H1 (cell line): ENCODE measurements around the gene PLCB4. TPM values are rescaled to one million over a fixed set of nuclear protein-coding genes. Genes with fewer than 3 reads are reported as not detected.

Experiments
- CTCF ChIA-PET: fragments of 300-600 bp; sonication (Branson Sonifier 250); formaldehyde crosslinking; loops from one replicate; lab custom pipeline; 2021; ENCODE audit not compliant: partially characterized antibody; lab: Charles Lee
- POLR2A ChIA-PET: fragments of 300-600 bp; sonication (Branson Sonifier 250); formaldehyde crosslinking; loops from one replicate; lab custom pipeline; 2021; ENCODE audit warnings: inconsistent platforms; ENCODE audit not compliant: partially characterized antibody; lab: Charles Lee
- DNase-seq, 2 experiments: peaks; one replicate each; pipeline versions ENCODE4 v3.0.0 to v3.0.0-alpha.2; 2010 to 2022; ENCODE audit warnings: low spot score in 2 of 2, low read depth in 1 of 2, mixed read lengths in 1 of 2
- FAIRE-seq: peaks from 2 replicates; lab custom pipeline; 2011; peaks lifted over from hg19 to GRCh38; lab: Jason Lieb, UNC
- H2AFZ ChIP-seq: 2 replicates; pipeline ENCODE4 v1.8.1; 2012; ENCODE audit warnings: low read length, inconsistent platforms
- H2AK5ac ChIP-seq: 2 replicates; pipeline ENCODE4 v1.6.1; 2013; ENCODE audit warnings: low read depth, low read length
- H2BK120ac ChIP-seq: replicated peaks from 2 replicates; pipeline ENCODE3; 2013; ENCODE audit warnings: low read depth, low read length, inconsistent platforms
- H2BK12ac ChIP-seq: 2 replicates; pipeline ENCODE4 v1.6.1; 2013; ENCODE audit warnings: low read depth, low read length
- H2BK15ac ChIP-seq: 2 replicates; pipeline ENCODE4 v1.6.1; 2013; ENCODE audit warnings: low read length
- H2BK20ac ChIP-seq: 2 replicates; pipeline ENCODE4 v1.6.1; 2013; ENCODE audit warnings: low read length
- H2BK5ac ChIP-seq: 2 replicates; pipeline ENCODE4 v1.6.1; 2013; ENCODE audit warnings: low read depth, low read length
- H3K14ac ChIP-seq: 2 replicates; pipeline ENCODE4 v1.6.1; 2013; ENCODE audit warnings: inconsistent platforms; ENCODE audit not compliant: insufficient read length
- H3K18ac ChIP-seq: 2 replicates; pipeline ENCODE4 v1.6.1; 2013; ENCODE audit warnings: low read length; ENCODE audit errors: extremely low read depth
- H3K23ac ChIP-seq: 2 replicates; pipeline ENCODE4 v1.6.1; 2013; ENCODE audit warnings: inconsistent platforms; ENCODE audit not compliant: insufficient read length
- H3K23me2 ChIP-seq: 2 replicates; pipeline ENCODE4 v1.6.1; 2013; ENCODE audit warnings: low read depth, low read length
- H3K27ac ChIP-seq: 2 replicates; pipeline ENCODE4 v1.6.1; 2011; ENCODE audit warnings: low read depth, low read length, inconsistent platforms
- H3K27me3 ChIP-seq, 4 experiments: replicated peaks in 1 of 4; 1 replicate in 1 of 4; 2 replicates in 3 of 4; pipeline versions ENCODE4 v1.6.1 to v1.8.1; 2011 to 2013; ENCODE audit warnings: low read length in 3 of 4, mild to moderate bottlenecking in 3 of 4, inconsistent platforms in 2 of 4, mixed read lengths in 2 of 4, moderate library complexity in 1 of 4; ENCODE audit not compliant: control insufficient read depth in 3 of 4, insufficient read depth in 3 of 4; ENCODE audit errors: extremely low read depth in 1 of 4
- H3K36me3 ChIP-seq, 4 experiments: 2 replicates each; pipeline versions ENCODE4 v1.6.1 to v1.8.1; 2011 to 2013; ENCODE audit warnings: mild to moderate bottlenecking in 4 of 4, low read length in 3 of 4, moderate library complexity in 2 of 4, control low read depth in 1 of 4, inconsistent platforms in 1 of 4; ENCODE audit not compliant: insufficient read depth in 4 of 4, control insufficient read depth in 2 of 4
- H3K4ac ChIP-seq: replicated peaks from 2 replicates; pipeline ENCODE3; 2013; ENCODE audit warnings: low read length, low read depth, mixed read lengths, inconsistent platforms; ENCODE audit not compliant: insufficient read length
- H3K4me1 ChIP-seq, 4 experiments: replicated peaks in 1 of 4; 1 replicate in 1 of 4; 2 replicates in 3 of 4; pipeline versions ENCODE4 v1.6.1 to v1.8.1; 2011 to 2013; ENCODE audit warnings: low read length in 3 of 4, inconsistent platforms in 2 of 4, mixed read lengths in 1 of 4; ENCODE audit not compliant: insufficient read depth in 4 of 4, control insufficient read depth in 3 of 4
- H3K4me2 ChIP-seq, 2 experiments: 2 replicates each; pipeline versions ENCODE4 v1.6.1 to v1.8.1; 2011 to 2013; ENCODE audit warnings: low read depth in 2 of 2, low read length in 2 of 2, control low read depth in 1 of 2, inconsistent platforms in 1 of 2, mild to moderate bottlenecking in 1 of 2; ENCODE audit not compliant: insufficient read depth in 1 of 2
- H3K4me3 ChIP-seq, 4 experiments: fragments of 200-600, 300-600 bp in 1 of 4; sonication (generic), shearing (Covaris generic), sonication (Bioruptor Twin) in 1 of 4; 2 replicates each; pipeline versions ENCODE4 v1.5.1 to v1.8.1; 2011 to 2016; ENCODE audit warnings: low read length in 4 of 4, low read depth in 3 of 4, control low read depth in 2 of 4, inconsistent platforms in 2 of 4, mild to moderate bottlenecking in 2 of 4, mixed read lengths in 1 of 4, moderate library complexity in 1 of 4; ENCODE audit not compliant: insufficient read depth in 2 of 4; ENCODE audit errors: extremely low read depth in 1 of 4
- H3K56ac ChIP-seq: replicated peaks from 2 replicates; pipeline ENCODE3; 2013; ENCODE audit warnings: low read depth, mild to moderate bottlenecking, mixed read lengths, low read length, inconsistent platforms; ENCODE audit not compliant: insufficient read length
- H3K79me1 ChIP-seq: 2 replicates; pipeline ENCODE4 v1.6.1; 2013; ENCODE audit warnings: low read depth, low read length, control low read depth
- H3K79me2 ChIP-seq, 2 experiments: 2 replicates each; pipeline versions ENCODE4 v1.6.1 to v1.8.1; 2012 to 2013; ENCODE audit warnings: low read length in 2 of 2, mild to moderate bottlenecking in 2 of 2, inconsistent platforms in 1 of 2; ENCODE audit not compliant: insufficient read depth in 2 of 2, control insufficient read depth in 1 of 2
- H3K9ac ChIP-seq, 4 experiments: replicated peaks in 1 of 4; 1 replicate in 1 of 4; 2 replicates in 3 of 4; pipeline versions ENCODE4 v1.6.1 to v1.8.1; 2011 to 2013; ENCODE audit warnings: low read depth in 3 of 4, low read length in 3 of 4, control low read depth in 2 of 4, mild to moderate bottlenecking in 2 of 4, moderate library complexity in 2 of 4, inconsistent platforms in 1 of 4; ENCODE audit errors: extremely low read depth in 1 of 4
- H3K9me3 ChIP-seq, 2 experiments: 2 replicates each; pipeline versions ENCODE4 v1.6.1 to v1.8.1; 2012 to 2013; ENCODE audit warnings: mild to moderate bottlenecking in 2 of 2, moderate library complexity in 2 of 2, control low read depth in 1 of 2, inconsistent platforms in 1 of 2, low read depth in 1 of 2, low read length in 1 of 2, mixed read lengths in 1 of 2; ENCODE audit not compliant: insufficient read depth in 2 of 2
- H4K20me1 ChIP-seq, 2 experiments: replicated peaks in 1 of 2; 2 replicates each; pipeline versions ENCODE3 to v1.8.1; 2011 to 2013; ENCODE audit warnings: inconsistent platforms in 2 of 2, low read length in 2 of 2, mild to moderate bottlenecking in 1 of 2; ENCODE audit not compliant: insufficient read depth in 2 of 2, control insufficient read depth in 1 of 2
- H4K5ac ChIP-seq: 2 replicates; pipeline ENCODE4 v1.6.1; 2013; ENCODE audit warnings: low read length, low read depth, mixed read lengths, inconsistent platforms; ENCODE audit not compliant: insufficient read length
- H4K8ac ChIP-seq: 2 replicates; pipeline ENCODE4 v1.8.0; 2013; ENCODE audit warnings: mild to moderate bottlenecking, moderate library complexity, low read length, inconsistent platforms; ENCODE audit not compliant: insufficient read depth; ENCODE audit errors: extremely low read depth
- H4K91ac ChIP-seq: replicated peaks from 2 replicates; pipeline ENCODE3; 2013; ENCODE audit warnings: low read length, mixed read lengths, inconsistent platforms; ENCODE audit not compliant: insufficient read length
- CHD1 ChIP-seq: IDR thresholded peaks from 2 replicates; pipeline ENCODE4 v1.6.1; 2012; ENCODE audit warnings: low read depth, low read length, improper control_type of control experiment
- CREB1 ChIP-seq: IDR thresholded peaks from 2 replicates; pipeline ENCODE4 v1.6.1; 2012; ENCODE audit warnings: inconsistent platforms
- GTF2F1 ChIP-seq: IDR thresholded peaks from 2 replicates; pipeline ENCODE4 v1.6.1; 2012; ENCODE audit warnings: low read depth, low read length, improper control_type of control experiment, borderline replicate concordance
- NRF1 ChIP-seq: IDR thresholded peaks from 2 replicates; pipeline ENCODE4 v1.6.1; 2011; ENCODE audit warnings: mild to moderate bottlenecking, low read depth, low read length, improper control_type of control experiment
- SRF ChIP-seq: IDR thresholded peaks from 2 replicates; pipeline ENCODE4 v1.6.1; 2011; ENCODE audit warnings: mild to moderate bottlenecking, low read depth, low read length, moderate library complexity
- TAF1 ChIP-seq: IDR thresholded peaks from 2 replicates; pipeline ENCODE4 v1.6.1; 2011; ENCODE audit warnings: mild to moderate bottlenecking, low read depth, low read length
- TBP ChIP-seq: IDR thresholded peaks from 2 replicates; pipeline ENCODE4 v1.6.1; 2011; ENCODE audit warnings: low read depth, low read length, improper control_type of control experiment
- WGBS, 2 experiments: shearing (Covaris generic) in 1 of 2; methylation state at CpG; one replicate each; pipeline versions ENCODE4 v1.1.6 to v1.1.7; 2013 to 2015; ENCODE audit warnings: low lambda C conversion rate in 2 of 2, mixed read lengths in 2 of 2, inconsistent platforms in 1 of 2, low coverage in 1 of 2, missing lambda C conversion rate in 1 of 2; ENCODE audit not compliant: insufficient replicate concordance in 2 of 2, insufficient coverage in 1 of 2, insufficient read length in 1 of 2; ENCODE audit errors: extremely low coverage in 1 of 2, missing lambda C conversion rate in 1 of 2; 5-methylcytosine and 5-hydroxymethylcytosine counted together
- polyA plus RNA-seq, 7 experiments: library from polyadenylated mRNA; depleted of rRNA in 3 of 7; stranded (reverse) in 5 of 7; unstranded in 2 of 7; fragments of >200 nt in 5 of 7; fragments of 200-250 nt in 2 of 7; gene quantifications; 1 replicate in 5 of 7; 2 replicates in 1 of 7; 4 replicates in 1 of 7; pipeline versions ENCODE4 v1.2.1 to v1.2.3, GENCODE V29; 2011 to 2013; ENCODE audit warnings: missing spikeins in 2 of 7, mixed read lengths in 2 of 7
- total RNA-seq: library from RNA; stranded (reverse); fragmentation: NEBNext Ultra II Directional; extraction: Animal tissue kit (Norgen Biotek cat#: 25700); gene quantifications from 2 replicates; pipeline ENCODE4 v1.2.1, GENCODE V29; 2021

PLCB4 gene
- total and polyA plus RNA-seq, 2 of the 8 experiments (the other 6 are each of a cell fraction or from before 2014, with no cell fraction given) = 3.2 to 14.1 TPM

GRCh38 chr20:9093218-9093957 is 24.5 kb downstream of the PLCB4 start:
- no peaks in the 10 kb centered on the region for H4K20me1 ChIP-seq
- no peak overlapping the region for H2BK15ac ChIP-seq
- H3K79me1 ChIP-seq = peaks cover 5% of the 10 kb centered on the region; the same call in 1 of the 2 replicates
- peaks cover 0 to 20% of the 10 kb centered on the region in 2 experiments; a peak in 2 of 4 replicates for H3K79me2 ChIP-seq
- no peak overlapping the region for H3K23ac ChIP-seq
- H3K4me3 ChIP-seq = no peak overlapping the region
- H3K4me1 ChIP-seq = peaks cover 0 to 7% (median 3%) of the 10 kb centered on the region in 4 experiments; a peak in 2 of 7 replicates
- no peaks in the 10 kb centered on the region for H3K9me3 ChIP-seq
- H2BK20ac ChIP-seq = no peak overlapping the region
- no peaks in the 10 kb centered on the region for H3K36me3 ChIP-seq
- DNase-seq = no peak
- H2AFZ ChIP-seq = no peak overlapping the region
- no peak overlapping the region for H2BK12ac ChIP-seq
- no peak overlapping the region for H3K56ac ChIP-seq
- no peaks in the 10 kb centered on the region for H3K23me2 ChIP-seq
- H3K4ac ChIP-seq = no peak overlapping the region
- ChIA-PET CTCF (interaction anchor here (1.2 to 2.3 kb wide), 3 partner anchors 13 to 334 kb away, joined by 3 to 6 read pairs (median 6); no protein-coding TSS in a partner anchor), POLR2A (interaction anchor here (1.5 kb wide), 1 partner anchor 10 kb away, joined by 6 read pairs; no protein-coding TSS in a partner anchor)
- no peak overlapping the region for H3K14ac ChIP-seq
- H2AK5ac ChIP-seq = no peak overlapping the region
- FAIRE-seq = no peak
- no peak overlapping the region for H4K8ac ChIP-seq
- H3K9ac ChIP-seq = no peak overlapping the region
- no peaks in the 10 kb centered on the region for H3K27me3 ChIP-seq
- no peak overlapping the region for H3K27ac ChIP-seq
- 86% methylated on average over 8 of the region's 8 CpGs; no CpG with 5 or more reads in 1 of the 2 experiments for WGBS, 2 experiments
- H4K91ac ChIP-seq = no peak overlapping the region
- no peak for TF ChIP-seq TAF1
- TF ChIP-seq CREB1 = no peak
- no peak for TF ChIP-seq CHD1
- no peak for TF ChIP-seq TBP
- no peak for TF ChIP-seq GTF2F1
- no peak for TF ChIP-seq NRF1
- no peak for TF ChIP-seq SRF
- TF ChIP-seq, all 59 proteins: peak for 0
- Histone ChIP-seq H3K4me2 (no peak overlapping the region), H4K5ac (no peak overlapping the region), H2BK120ac (no peak overlapping the region), H3K18ac (no peak overlapping the region), H2BK5ac (no peak overlapping the region)
